Brain microvascular endothelial cell (primary cell): ENCODE measurements around the gene WHAMM.
A peak's percentile ranks its signal among the peaks of the same experiment; 100 is the strongest.

ENCODE experiments used
- DNase-seq: peaks from one replicate; pipeline ENCODE4 v3.0.0-alpha.2; 2020
- H3K27ac ChIP-seq: fragments of 250-450 bp; sonication (Bioruptor Pico); 2 replicates; pipeline ENCODE4 v1.5.1; 2020; ENCODE audit warnings: mild to moderate bottlenecking, moderate library complexity
- H3K27me3 ChIP-seq: fragments of 250-450 bp; sonication (Bioruptor Pico); replicated peaks from 2 replicates; pipeline ENCODE4 v1.5.1; 2020; ENCODE audit warnings: mild to moderate bottlenecking
- H3K36me3 ChIP-seq: fragments of 250-450 bp; sonication (Bioruptor Pico); replicated peaks from 2 replicates; pipeline ENCODE4 v1.5.1; 2020; ENCODE audit warnings: mild to moderate bottlenecking
- H3K4me3 ChIP-seq: 2 replicates; pipeline ENCODE4 v1.5.1; 2011; ENCODE audit warnings: low read depth, mild to moderate bottlenecking, control low read depth, low read length, moderate library complexity
- in situ Hi-C: cut with HindIII; loops from 2 replicates; pipeline ENCODE4 v1.10.0; 2017; ENCODE audit warnings: low sequenced_read_pairs, low pct_ligation_motif_present
- TF ChIP-seq, protein P1 (sequence below): IDR thresholded peaks from 2 replicates; pipeline ENCODE4 v1.5.1; 2011; ENCODE audit warnings: low read depth, mild to moderate bottlenecking, moderate library complexity, low read length, control low read depth, inconsistent platforms; ENCODE audit errors: missing control alignments

WHAMM gene

DNA sequence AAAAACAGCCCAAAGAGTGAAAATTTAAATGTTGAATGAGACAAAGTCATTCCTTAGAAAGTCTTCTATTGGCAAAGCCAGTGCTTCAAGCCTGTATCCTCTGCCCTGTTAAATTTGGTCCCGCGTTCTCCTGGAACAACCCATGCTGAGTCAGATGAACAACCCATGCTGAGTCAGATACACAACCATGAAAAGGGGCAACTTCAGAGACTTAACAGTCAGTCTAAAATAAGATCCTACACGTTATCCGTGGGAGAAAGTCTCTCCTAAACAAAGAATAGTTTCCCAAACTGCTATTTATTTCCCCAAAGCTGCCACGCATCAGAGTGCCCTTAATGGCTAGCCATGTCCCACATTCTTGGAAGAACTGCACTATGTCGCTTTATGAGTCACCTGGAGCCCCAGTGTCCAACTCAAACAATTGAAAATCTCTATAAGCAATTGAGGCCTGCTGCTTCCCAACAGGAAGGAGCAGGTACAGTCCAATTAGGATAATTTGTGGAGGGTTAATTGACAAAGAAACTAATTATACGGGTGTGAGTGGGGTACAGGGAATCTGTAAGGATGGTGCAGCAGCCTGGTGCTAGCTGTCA lies 66.1 kb downstream of the WHAMM start:
- in situ Hi-C loops: no loop called here
- Histone ChIP-seq H3K27ac (no peak overlapping the region), H3K4me3 (no peak overlapping the region), H3K36me3 (no peaks in the 10 kb centered on the region), H3K27me3 (no peaks in the 10 kb centered on the region)
- peak; percentile 27 for DNase-seq
- TF ChIP-seq, protein P1, sequence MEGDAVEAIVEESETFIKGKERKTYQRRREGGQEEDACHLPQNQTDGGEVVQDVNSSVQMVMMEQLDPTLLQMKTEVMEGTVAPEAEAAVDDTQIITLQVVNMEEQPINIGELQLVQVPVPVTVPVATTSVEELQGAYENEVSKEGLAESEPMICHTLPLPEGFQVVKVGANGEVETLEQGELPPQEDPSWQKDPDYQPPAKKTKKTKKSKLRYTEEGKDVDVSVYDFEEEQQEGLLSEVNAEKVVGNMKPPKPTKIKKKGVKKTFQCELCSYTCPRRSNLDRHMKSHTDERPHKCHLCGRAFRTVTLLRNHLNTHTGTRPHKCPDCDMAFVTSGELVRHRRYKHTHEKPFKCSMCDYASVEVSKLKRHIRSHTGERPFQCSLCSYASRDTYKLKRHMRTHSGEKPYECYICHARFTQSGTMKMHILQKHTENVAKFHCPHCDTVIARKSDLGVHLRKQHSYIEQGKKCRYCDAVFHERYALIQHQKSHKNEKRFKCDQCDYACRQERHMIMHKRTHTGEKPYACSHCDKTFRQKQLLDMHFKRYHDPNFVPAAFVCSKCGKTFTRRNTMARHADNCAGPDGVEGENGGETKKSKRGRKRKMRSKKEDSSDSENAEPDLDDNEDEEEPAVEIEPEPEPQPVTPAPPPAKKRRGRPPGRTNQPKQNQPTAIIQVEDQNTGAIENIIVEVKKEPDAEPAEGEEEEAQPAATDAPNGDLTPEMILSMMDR: no peak

GRCh38 chr15:82877825-82878224 lies 68.4 kb downstream of the WHAMM start:
- no peak overlapping the region for H3K27ac ChIP-seq
- H3K27me3 ChIP-seq: no peaks in the 10 kb centered on the region
- no peaks in the 10 kb centered on the region for H3K36me3 ChIP-seq
- no peak for DNase-seq
- no peak overlapping the region for H3K4me3 ChIP-seq
- TF ChIP-seq, protein P1: no peak
- in situ Hi-C loops: no loop called here

DNA sequence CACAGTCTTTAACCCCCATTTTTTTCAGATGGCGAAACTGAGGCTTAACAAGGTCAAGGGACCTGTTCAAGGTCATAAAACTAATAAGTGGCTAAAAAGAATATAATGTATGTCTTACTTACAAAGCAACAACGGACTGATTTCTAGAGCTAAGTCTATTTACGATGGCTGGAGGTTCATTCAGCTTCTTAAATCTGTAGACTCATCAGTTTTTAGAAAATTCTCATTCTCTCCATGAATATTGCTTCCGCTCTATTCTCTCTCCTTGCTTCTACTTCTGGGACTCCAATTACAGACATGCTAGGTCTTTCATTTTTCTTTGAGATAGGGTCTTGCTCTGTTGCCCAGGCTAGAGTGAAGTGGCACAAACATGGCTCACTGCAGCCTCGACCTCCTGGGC lies 68.9 kb downstream of the WHAMM start:
- in situ Hi-C loops: no loop called here
- Histone ChIP-seq H3K36me3 (no peaks in the 10 kb centered on the region), H3K27ac (no peak overlapping the region), H3K27me3 (no peaks in the 10 kb centered on the region), H3K4me3 (no peak overlapping the region)
- DNase-seq: no peak
- TF ChIP-seq, protein P1: no peak

DNA sequence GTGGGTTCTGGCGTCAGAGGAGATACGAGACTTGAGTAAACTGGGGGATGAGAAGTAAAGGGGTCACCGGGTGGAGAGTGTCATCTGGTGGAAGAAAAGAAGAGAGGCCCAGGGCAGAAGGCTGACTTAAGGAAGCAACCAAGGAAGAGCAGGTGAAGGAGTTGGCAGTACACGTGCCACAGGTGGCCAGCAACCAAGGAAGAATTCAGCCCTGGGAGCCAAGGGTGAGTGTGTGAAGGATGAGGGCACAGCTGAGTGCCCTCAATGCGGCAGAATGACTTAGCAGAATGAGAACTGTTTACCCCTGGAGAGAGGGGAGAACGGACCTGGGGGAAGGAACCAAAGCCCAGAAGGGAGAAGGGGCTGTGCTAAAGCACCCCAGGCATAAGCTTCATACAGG lies 71.3 kb downstream of the WHAMM start:
- Histone ChIP-seq H3K27me3 (no peaks in the 10 kb centered on the region), H3K4me3 (no peak overlapping the region), H3K36me3 (no peaks in the 10 kb centered on the region), H3K27ac (no peak overlapping the region)
- in situ Hi-C loops: no loop called here
- DNase-seq: no peak
- TF ChIP-seq, protein P1: no peak

DNA sequence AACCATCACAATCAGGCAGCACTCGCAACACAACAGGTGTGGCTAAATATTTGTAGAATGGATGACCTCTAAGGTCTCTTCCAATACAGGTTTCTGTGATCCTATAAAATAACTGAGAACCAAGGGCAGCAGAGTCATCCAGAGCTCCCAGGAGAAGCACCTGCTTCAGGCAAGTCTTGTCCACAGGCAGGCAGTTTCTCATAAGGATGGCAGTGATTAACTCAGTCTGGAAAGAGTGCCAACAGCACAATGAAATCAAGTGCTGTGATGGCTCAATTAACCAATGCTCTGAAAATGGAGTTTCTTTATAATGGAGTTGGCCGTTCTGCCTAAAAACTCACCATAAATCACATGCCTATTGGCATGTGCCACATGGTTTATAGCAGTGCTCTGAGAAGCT lies 72.3 kb downstream of the WHAMM start:
- H3K4me3 ChIP-seq: no peak overlapping the region
- no peaks in the 10 kb centered on the region for H3K36me3 ChIP-seq
- DNase-seq: no peak
- in situ Hi-C loops: no loop called here
- TF ChIP-seq, protein P1: no peak
- H3K27me3 ChIP-seq: no peaks in the 10 kb centered on the region
- no peak overlapping the region for H3K27ac ChIP-seq

- H3K27me3 ChIP-seq: no peaks in the 10 kb centered on the region
- no peak for DNase-seq
- in situ Hi-C loops: no loop called here
- H3K27ac ChIP-seq: no peak overlapping the region
- TF ChIP-seq, protein P1: no peak
- no peaks in the 10 kb centered on the region for H3K36me3 ChIP-seq
- H3K4me3 ChIP-seq: no peak overlapping the region
Observed at GRCh38 chr15:82882273-82882928, 73.0 kb downstream of the WHAMM start.
